Right lung (tissue), 5 donors: ENCODE measurements around the gene GIMAP8. TPM values are rescaled to one million over a fixed set of nuclear protein-coding genes. Genes with fewer than 3 reads are reported as not detected.
A peak's percentile ranks its signal among the peaks of the same experiment; 100 is the strongest.
"Not testable (repeated sequence)": the region's sequence is repeated elsewhere in the genome, so short reads cannot be mapped to it uniquely, and the experiment has no call there.

Experiments
- DNase-seq, 2 donors: peaks; one replicate each; pipeline ENCODE4 v3.0.0-alpha.2; 2013
- polyA plus RNA-seq, 5 donors: library from polyadenylated mRNA; unstranded; fragments of 120-200 nt; gene quantifications; one replicate each; pipeline versions ENCODE4 v1.2.1 to v1.2.3, GENCODE V29; 2013; ENCODE audit warnings: inconsistent platforms in 1 of 5, low replicate concordance in 1 of 5; ENCODE audit not compliant: insufficient read length in 5 of 5, insufficient read depth in 1 of 5

GIMAP8 gene
- polyA plus RNA-seq, 5 donors, result 18.1 to 28.7 (median 24.8) TPM

DNA sequence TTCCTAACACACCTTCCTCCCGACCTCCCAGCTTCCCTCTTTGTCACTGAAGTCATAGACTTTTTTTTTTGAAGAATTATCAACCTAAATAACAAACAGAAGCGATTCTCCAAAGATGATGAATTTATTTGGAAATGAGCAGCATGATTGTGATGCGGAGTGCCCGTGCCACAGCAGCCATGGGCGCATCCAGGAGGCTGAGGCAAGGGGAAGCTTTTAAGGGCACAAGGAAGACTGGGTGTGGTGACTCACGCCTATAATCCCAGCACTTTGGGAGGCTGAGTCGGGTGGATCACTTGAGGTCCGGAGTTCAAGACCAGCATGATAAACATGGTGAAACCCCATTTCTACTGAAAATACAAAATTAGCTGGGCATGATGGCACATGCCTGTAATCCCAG, 16.2 kb upstream of the GIMAP8 start:
- DNase-seq, result no peak

DNA sequence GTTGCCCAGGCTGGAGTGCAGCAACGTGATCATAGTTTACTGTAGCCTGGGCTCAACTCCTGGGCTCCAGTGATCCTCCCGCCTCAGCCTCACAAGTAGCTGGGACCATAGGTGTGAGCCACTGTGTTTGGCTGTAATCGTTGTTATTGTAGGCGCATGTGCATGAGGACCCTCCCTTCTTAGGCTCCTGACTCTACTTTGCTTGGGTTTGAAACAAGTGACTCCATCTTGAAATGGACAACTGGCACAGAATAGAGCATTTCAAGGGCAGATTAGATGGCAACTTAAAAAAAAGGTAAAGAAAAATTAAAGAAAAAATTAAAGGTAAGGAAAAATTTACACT, 15.4 kb upstream of the GIMAP8 start:
- no peak for DNase-seq

- no peak for DNase-seq
Measured at GRCh38 chr7:150435390-150436073, 14.9 kb upstream of the GIMAP8 start.

DNA sequence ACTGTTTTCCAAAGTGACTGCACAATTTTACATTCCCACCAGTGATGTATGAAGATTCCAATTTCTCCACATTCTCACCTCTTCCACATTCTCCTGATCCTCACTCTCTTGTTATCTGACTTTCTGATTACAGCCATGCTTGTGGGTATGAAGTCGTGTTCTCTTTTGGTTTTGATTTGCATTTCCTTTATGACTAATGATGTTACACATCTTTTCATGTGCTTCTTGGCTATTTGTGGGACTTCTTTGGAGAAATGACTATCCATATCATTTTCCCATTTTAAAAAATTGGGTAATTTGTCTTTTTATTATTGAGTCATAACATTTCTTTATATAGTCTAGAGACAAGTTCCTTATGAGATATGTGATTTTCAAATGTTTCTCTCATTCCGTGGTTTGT, 10.5 kb upstream of the GIMAP8 start:
- no peak for DNase-seq

DNA sequence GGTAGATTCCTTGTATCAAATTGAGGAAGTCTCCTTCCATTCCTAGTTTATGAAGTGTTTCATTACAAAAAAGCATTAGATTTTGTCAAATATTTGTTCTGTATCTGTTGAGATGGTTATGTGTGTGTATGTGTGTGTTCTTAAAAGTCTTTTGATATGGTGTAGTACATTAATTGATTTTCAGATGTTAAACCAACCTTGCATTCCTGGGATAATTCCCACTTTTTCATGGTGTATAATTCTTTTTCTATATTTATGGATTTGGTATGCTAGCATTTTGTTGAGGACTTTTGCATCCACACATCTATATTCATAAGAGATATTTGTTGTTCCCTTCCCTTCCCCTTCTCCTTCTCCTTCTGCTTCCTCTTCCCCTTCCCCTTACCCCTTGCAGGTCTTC, 8.9 kb upstream of the GIMAP8 start:
- DNase-seq, result no peak

GRCh38 chr7:150442811-150443210, 7.6 kb upstream of the GIMAP8 start:
- DNase-seq, result no peak

- no peak for DNase-seq
Measured at GRCh38 chr7:150443793-150444540, 6.5 kb upstream of the GIMAP8 start.

- no peak for DNase-seq
Measured at GRCh38 chr7:150444674-150445365, 5.6 kb upstream of the GIMAP8 start.

- no peak for DNase-seq
Measured at GRCh38 chr7:150446288-150446938, 4.0 kb upstream of the GIMAP8 start.

- no peak for DNase-seq
Measured at GRCh38 chr7:150447966-150448788, 2.3 kb upstream of the GIMAP8 start.

DNA sequence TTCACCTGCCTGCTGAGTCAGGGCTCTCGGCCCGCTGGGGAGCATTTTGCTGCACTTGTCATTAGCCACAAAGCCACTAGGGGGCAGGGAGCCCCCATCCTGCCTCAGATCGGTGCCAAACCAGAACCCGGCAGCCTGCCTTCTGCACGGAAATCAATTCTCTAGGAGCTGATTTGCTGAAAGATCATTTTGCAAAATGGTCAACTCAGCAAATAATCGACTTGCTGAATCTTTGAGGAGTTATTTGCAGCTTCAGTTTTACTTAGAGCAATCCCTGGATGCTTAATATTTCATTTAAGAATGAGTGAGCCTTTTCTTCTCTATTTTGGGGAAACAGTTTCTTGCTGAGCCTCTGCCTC, 1.7 kb upstream of the GIMAP8 start:
- DNase-seq, result peak; percentile 54 to 67

- DNase-seq, result no peak
Measured at GRCh38 chr7:150449206-150449952, 1.1 kb upstream of the GIMAP8 start.

DNA sequence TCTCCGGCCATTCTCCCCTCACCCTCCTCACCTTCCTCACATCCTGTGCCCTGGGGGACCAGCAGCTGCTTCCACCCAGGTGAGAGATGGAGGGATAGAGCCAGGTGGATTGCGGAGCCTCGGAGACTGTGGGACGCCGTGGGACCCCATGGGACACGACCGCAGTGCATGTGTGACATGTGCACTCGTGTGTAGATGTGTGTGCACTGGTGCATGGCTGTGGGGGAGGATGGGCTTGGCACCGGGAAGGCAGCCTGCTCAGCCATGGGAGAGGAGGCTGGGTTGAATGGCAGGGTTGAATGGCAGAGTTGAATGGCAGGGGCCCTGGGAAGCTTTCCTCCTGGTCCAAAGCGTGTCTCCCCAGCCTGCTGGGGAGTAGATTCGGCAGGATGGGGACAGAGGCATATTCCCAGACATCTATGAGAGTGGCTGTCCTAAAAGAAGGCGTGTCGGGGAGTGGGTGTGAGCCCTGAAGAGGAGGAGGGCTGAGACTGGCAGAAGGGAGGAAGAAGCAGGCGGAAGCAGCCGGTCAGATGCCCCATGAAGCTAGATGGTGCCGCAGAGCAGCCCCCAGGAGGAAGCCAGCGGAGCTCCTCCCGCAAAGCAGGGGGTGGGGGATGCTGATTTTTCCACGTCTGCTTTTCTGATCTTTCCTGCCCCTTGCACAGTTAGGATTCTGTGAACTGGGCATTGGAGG, 815 bp downstream of the GIMAP8 start:
- no peak for DNase-seq

DNA sequence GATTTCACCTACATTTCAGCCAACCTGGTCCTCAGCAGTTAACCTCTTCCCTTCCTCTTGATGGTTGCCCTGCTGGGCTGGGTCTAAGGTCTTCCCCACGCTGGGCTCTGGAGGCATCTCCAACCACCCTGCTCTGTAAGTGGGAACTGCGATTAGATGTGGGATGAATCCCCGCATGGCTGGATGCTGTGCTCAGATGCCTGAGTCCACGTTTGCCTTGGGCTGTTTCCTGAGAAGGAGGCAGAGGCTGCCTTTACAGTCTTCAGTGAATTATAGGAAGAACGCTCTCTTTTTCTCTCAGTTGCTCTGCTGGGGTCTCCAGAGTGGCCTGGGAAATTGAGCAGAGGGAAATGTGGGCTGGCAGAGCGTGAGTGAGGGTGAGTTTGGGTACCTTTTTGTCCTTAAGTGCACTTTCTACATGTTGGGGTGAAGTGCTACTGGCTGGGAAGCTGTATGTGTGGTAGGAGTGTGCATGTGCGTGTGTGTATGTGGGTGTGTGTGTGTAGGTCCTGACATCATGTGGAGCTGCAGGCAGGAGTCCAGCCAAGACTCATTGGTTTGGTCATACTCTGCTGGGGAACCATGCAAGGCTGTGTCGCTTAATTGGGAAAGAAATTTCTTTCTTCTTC, 1.5 kb downstream of the GIMAP8 start:
- DNase-seq, result no peak

GRCh38 chr7:150453181-150453580, 2.8 kb downstream of the GIMAP8 start:
- no peak for DNase-seq

DNA sequence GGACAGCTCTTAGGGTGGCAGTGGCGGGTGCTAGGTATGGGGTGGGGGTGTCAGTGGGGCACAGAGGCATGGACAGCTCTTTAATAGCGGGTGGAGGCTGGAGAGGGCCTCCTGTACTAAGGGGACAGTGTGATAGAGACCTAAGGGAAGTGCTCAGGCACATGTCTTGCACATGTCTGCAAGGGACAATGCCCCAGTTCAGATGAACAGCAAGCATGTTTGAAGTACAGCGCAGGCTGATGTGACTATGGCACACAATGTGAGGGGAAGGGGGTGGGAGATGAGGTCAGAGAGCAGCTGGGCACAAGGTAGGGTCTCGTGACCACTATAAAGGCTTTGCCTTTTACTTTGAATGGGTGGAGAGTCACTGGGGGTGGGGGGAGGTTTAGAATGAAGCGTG, 3.5 kb downstream of the GIMAP8 start:
- DNase-seq, result no peak

DNA sequence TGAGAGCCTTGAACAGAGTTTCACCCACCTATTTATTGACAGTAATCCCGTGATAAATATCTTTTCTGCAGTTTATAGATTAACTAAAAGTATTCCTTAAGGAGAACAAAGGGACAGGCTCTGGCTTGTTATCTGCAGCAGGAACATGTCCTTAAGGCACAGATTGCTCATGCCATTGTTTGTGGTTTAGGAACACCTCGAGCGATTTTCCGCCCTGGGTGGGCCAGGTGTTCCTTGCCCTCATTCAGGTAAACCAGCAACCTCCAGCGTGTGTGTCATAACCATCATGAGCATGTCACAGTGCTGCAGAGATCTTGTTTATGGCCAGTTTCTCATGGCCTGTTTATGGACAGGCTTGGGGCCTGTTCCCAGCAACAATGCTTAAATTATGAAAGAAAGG, 6.6 kb downstream of the GIMAP8 start:
- not testable (repeated sequence) for DNase-seq

- no peak for DNase-seq
Measured at GRCh38 chr7:150458235-150458634, 7.8 kb downstream of the GIMAP8 start.

DNA sequence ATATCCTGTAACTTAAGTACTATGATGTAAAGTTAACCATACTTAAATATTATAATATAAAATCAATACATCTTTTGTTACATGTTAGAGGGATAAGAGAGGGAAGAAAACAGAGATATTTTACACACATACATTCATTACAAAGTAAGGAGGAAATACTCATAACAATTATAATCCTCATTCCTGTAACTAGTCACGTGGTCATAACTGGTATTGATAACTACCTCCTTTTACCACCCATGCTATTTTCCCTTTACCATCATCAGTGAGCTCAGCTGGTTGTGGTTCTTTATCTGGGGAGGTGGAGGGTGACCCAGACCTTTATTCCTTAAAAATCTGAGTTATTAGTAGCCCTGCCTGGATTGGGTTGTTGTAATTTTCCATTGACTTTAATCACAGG, 8.3 kb downstream of the GIMAP8 start:
- DNase-seq, result no peak

- DNase-seq, result no peak
Measured at GRCh38 chr7:150461520-150461919, 11.1 kb downstream of the GIMAP8 start.
